AG10803 (cell line): Measurements from ENCODE around the gene NTPCR.
A peak's percentile ranks its signal among the peaks of the same experiment; 100 is the strongest.

Source experiments
- DNase-seq: peaks from one replicate; pipeline ENCODE4 v3.0.0; 2010; ENCODE audit warnings: low read depth
- H3K4me3 ChIP-seq: 2 replicates; pipeline ENCODE4 v1.5.1; 2011; ENCODE audit warnings: mild to moderate bottlenecking, low read length, control low read depth
- TF ChIP-seq, protein P1 (sequence below): conservative IDR thresholded peaks from 2 replicates; pipeline ENCODE4 v1.5.1; 2011; ENCODE audit warnings: mild to moderate bottlenecking, low read length, control low read depth, inconsistent platforms

NTPCR gene

DNA sequence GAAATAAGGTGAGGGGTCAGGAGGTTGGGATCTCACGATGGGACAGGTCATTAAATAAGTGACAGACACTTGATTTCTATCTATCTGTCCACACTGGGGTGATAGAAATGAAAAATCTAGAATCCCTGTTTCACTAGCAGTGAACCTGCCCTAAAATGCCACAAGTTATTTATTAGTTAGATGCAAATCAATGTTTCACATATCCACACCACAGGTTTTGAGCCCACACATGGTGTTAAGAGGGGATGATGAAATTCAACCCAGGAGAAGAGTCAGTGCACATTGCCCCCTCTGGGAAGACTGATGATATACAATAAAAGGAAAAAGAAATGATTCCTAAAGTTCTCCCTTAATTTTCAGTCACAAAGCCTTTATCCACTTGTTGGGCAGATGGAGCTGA lies 10.1 kb upstream of the NTPCR start:
- TF ChIP-seq, protein P1, sequence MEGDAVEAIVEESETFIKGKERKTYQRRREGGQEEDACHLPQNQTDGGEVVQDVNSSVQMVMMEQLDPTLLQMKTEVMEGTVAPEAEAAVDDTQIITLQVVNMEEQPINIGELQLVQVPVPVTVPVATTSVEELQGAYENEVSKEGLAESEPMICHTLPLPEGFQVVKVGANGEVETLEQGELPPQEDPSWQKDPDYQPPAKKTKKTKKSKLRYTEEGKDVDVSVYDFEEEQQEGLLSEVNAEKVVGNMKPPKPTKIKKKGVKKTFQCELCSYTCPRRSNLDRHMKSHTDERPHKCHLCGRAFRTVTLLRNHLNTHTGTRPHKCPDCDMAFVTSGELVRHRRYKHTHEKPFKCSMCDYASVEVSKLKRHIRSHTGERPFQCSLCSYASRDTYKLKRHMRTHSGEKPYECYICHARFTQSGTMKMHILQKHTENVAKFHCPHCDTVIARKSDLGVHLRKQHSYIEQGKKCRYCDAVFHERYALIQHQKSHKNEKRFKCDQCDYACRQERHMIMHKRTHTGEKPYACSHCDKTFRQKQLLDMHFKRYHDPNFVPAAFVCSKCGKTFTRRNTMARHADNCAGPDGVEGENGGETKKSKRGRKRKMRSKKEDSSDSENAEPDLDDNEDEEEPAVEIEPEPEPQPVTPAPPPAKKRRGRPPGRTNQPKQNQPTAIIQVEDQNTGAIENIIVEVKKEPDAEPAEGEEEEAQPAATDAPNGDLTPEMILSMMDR: no peak
- no peak overlapping the region for H3K4me3 ChIP-seq
- no peak for DNase-seq

DNA sequence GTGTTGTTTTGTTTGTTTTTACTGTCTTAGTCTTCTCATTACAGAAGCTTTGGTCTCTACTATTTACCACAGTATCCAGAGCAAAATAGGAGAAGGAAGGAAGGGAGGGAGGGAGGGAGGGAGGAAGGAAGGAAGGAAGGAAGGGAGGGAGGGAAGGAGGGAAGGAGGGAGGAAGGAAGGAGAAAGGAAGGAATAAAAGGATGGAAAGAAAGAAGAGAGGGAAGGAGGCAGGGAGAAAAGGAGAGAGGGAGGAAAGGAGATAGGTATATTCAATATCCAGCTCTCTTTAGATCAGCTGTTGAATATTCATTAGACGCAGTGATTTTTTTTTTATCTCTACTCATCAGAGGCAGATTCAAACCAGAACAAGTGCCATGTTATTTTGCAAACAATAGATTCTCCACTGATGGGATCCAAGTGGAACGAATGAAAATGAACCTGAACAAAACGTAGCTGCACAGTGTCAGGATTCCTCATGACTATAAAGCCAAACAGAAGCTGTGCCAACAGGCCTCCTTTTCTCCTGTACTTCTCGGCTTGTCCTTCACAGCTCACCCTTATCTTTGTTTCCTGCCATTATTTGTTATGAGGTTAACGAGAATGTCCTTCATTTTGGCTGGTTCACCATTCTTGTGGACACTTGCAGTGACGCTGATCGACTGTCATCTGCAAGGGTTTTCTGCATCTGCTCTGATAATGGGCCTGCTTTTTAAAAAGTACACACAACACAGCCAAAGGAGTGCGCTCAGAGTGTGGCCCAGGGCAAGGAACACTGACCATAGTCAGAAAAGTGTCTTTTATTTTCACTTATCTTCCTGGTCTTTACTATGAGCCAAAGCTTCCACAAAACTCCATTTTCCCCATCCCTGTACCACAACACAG lies 7.8 kb upstream of the NTPCR start:
- DNase-seq: no peak
- TF ChIP-seq, protein P1: no peak
- H3K4me3 ChIP-seq: no peak overlapping the region

DNA sequence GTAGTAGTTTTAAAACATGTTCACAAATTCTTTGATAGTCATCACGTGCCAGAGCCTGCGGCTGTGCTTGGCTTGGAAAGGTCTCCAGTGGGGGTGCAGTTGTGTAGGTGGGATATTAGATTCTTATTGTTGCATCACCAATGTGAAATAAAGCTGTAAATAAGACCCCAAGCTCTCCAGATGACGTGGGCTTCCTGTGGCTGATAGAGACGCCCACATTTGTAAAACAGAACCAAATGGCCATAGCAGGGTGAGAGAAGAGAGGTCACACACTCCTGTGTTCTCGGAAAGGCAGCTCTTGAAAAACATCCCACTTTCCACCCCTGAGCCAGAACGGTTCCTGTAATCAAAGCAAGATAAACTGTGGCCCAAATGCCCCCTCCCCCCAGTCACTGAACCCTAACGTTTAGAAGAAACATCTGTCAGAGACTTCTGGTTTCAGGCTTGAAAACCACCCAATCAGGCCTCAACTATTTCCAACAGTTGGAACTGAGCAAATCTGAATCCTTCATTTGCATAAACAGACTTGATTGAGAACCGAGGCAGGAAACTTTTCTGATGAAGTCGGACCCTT lies 6.6 kb upstream of the NTPCR start:
- no peak for DNase-seq
- TF ChIP-seq, protein P1: no peak

DNA sequence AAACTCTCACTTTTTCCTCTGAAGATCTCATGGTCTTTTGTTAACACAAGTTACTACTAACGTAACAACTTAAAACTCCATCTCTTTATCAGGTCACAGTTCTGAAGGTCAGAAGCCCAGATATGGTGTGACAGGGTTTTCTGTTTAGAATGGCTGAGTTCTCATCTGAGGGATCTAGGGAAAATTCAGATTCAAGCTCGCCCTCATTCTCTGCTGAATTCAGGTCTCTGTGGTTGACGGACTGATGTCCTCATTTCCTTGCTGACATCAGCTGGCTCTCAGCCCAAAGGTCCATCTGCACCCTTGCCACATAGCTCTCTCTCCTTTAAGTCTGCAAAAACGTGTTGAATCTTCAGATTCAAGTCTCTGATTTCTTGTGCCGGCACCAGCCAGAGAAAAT lies 6.1 kb upstream of the NTPCR start:
- TF ChIP-seq, protein P1: no peak
- no peak overlapping the region for H3K4me3 ChIP-seq
- DNase-seq: no peak

More for the DNA sequence above, 6.6 kb upstream of the NTPCR start:
- no peak overlapping the region for H3K4me3 ChIP-seq

DNA sequence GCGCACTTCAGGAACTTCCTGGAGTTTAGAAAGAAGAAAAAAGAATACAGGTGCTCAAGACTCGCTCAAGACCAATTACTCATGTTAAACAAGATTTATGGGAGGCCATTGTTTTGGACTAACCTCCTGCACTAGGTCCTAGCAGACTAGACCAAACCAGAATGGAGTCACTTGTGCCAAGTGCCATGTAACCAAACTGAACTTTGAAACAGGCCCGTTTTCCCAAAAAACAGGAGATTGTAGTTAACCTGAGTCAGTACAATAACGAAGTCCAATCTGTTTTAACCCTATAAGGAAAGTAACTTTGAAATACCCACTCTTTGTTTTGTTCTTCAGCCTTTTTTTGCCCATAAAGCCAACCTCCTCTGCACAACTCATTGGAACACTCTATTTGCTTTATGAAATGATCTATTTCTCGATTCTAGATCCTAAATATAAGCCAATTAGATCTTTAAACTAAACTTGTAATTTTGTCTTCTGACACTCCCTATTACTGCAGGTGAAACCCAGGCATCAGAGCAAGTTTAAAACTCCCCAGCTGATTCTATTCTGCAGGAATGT lies 695 bp upstream of the NTPCR start:
- no peak for DNase-seq
- peak overlapping the region; percentile 87 for H3K4me3 ChIP-seq
- TF ChIP-seq, protein P1: no peak

DNA sequence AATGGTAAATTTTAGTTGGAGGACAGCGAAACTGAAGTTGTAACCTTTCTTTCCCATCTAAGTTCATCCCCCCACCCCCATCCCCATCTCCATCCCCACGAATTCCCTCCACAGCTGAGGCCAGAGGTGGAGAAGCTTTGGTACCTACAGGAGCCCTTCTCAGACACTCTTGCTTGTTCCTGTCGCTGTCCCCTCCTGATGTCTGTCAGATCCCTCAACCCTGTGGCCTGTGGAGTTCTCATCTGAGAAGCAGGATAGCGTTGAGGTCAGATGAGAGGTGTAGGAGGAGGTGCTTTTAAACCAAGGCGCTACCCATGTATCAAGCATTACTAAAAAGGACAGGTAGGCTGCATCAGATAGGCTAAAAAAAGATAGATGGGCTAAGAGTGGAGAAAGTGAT lies 769 bp downstream of the NTPCR start:
- peak overlapping the region; percentile 87 for H3K4me3 ChIP-seq
- TF ChIP-seq, protein P1: no peak
- DNase-seq: no peak

DNA sequence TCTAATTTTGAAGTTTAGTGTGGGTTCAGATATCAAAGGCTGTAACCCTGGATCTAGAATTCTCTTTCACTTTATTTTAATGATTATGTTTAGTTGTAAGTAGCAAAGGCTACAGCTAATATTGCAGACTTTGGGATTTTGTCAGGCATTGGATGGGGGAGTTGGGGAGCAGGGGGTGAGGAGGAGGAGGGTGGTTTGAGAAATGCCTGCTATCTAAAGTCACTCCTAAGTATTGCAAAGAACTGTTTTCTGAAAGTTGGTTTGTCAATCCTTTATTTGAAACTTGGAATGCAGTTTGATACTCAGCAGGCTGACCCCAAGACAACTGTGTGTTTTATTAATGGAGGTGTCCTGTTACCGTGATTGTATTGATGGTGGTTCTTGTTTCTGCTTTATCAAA lies 1.2 kb downstream of the NTPCR start:
- peak overlapping the region; percentile 87 for H3K4me3 ChIP-seq
- TF ChIP-seq, protein P1: no peak
- DNase-seq: no peak
